ENCODE measurements around the gene KASH5. TPM values are rescaled to one million over a fixed set of nuclear protein-coding genes. Genes with fewer than 3 reads are reported as not detected.

KASH5 gene
- total and polyA plus RNA-seq, 2 of the 4 experiments (the other 2 are of a cell fraction) = not detected

GRCh38 chr19:49455773-49456172 lies 67.7 kb downstream of the KASH5 start:
- DNase-seq (no peak), ATAC-seq (ENCODE audit: low read depth) (no peak)
- in situ Hi-C loops (cut with MboI; ENCODE audit: low sequenced_read_pairs) = no loop called here
- H3K4me1 ChIP-seq (ENCODE audit: control insufficient read depth, insufficient read depth, low read length) = no peaks in the 10 kb centered on the region
- H3K4ac ChIP-seq (ENCODE audit: low read depth, low read length) = no peak overlapping the region
- no peak overlapping the region; the same call in 1 of the 2 replicates for H2AK5ac ChIP-seq (ENCODE audit: low read depth, low read length)
- H4K8ac ChIP-seq (ENCODE audit: low read depth in 2 of 2, low read length in 2 of 2) = no peak overlapping the region; a peak in 1 of 4 replicates
- H2BK20ac ChIP-seq (ENCODE audit: low read depth, low read length) = no peak overlapping the region
- H4K20me1 ChIP-seq (ENCODE audit: insufficient read depth, low read length) = peaks cover 3% of the 10 kb centered on the region; the same call in 1 of the 2 replicates
- dilution Hi-C loops (cut with HindIII; ENCODE audit: low sequenced_read_pairs, unreplicated experiment) = no loop called here
- no peak overlapping the region for H3K27ac ChIP-seq (ENCODE audit: insufficient read depth, low read length)
- H3K14ac ChIP-seq (replicated peaks; ENCODE audit: low read depth, low read length) = no peak overlapping the region
- peaks cover 2% of the 10 kb centered on the region for H3K36me3 ChIP-seq (ENCODE audit: control insufficient read depth, insufficient read depth, low read length)
- WGBS, 2 experiments (ENCODE audit: extremely low coverage in 2 of 2, insufficient read length in 1 of 2) = no CpG with 5 or more reads among the region's 5 CpGs
- H3K79me1 ChIP-seq (ENCODE audit: low read depth in 1 of 2, low read length in 2 of 2) = peaks cover 10 to 32% of the 10 kb centered on the region in 2 experiments
- H3K9me1 ChIP-seq (ENCODE audit: insufficient read depth, low read length) = 0 out of 2 replicates have a peak, but pooled peaks cover 5% of the 10 kb centered on the region
- H3K27me3 ChIP-seq (ENCODE audit: control insufficient read depth, insufficient read depth, low read length) = no peaks in the 10 kb centered on the region
- no peak overlapping the region for H2BK120ac ChIP-seq (ENCODE audit: low read depth, low read length)
- no peak overlapping the region for H2BK5ac ChIP-seq (ENCODE audit: low read depth, low read length, poor library complexity, severe bottlenecking)
- H2BK15ac ChIP-seq (ENCODE audit: low read depth, low read length) = no peak overlapping the region
- H3K9ac ChIP-seq (ENCODE audit: low read depth, low read length) = no peak overlapping the region
- intact Hi-C loops (cut with micrococcal nuclease) = no loop called here
- H3K4me3 ChIP-seq (ENCODE audit: insufficient read depth, low read depth, low read length) = no peak overlapping the region
- H2AFZ ChIP-seq (replicated peaks; ENCODE audit: low read length, poor library complexity) = no peak overlapping the region
- H4K91ac ChIP-seq (ENCODE audit: insufficient read depth, low read depth, low read length) = no peak overlapping the region
- ChIA-PET CTCF (no interaction called here), POLR2A (ENCODE audit: unreplicated experiment) (no interaction called here)
- H3K4me2 ChIP-seq (ENCODE audit: low read depth, low read length) = no peak overlapping the region
- no peak overlapping the region for H2AK9ac ChIP-seq (replicated peaks; ENCODE audit: low read depth, low read length, poor library complexity)
- no peak overlapping the region for H3K18ac ChIP-seq (ENCODE audit: low read depth, low read length)
- BruUV-seq (replicated peaks) = no TSS peak
- no peak overlapping the region for H3K56ac ChIP-seq (ENCODE audit: extremely low read depth, insufficient read depth, low read length)
- H3K23ac ChIP-seq (ENCODE audit: low read depth, low read length) = no peak overlapping the region
- no peaks in the 10 kb centered on the region for H3K9me3 ChIP-seq (ENCODE audit: control insufficient read depth, insufficient read depth, low read length)
- no peak for TF ChIP-seq RAD21 (IDR thresholded peaks at IDR 0.05; ENCODE audit: low read length)
- TF ChIP-seq RCOR1 (IDR thresholded peaks at IDR 0.05; ENCODE audit: insufficient replicate concordance, low read length) = no peak
- no peak overlapping the region for H4K5ac ChIP-seq (ENCODE audit: low read depth, low read length)

Measured in IMR-90 (cell line).